HG02763 (cell line): Measurements from ENCODE around the gene SEMA4A.
"Not testable (repeated sequence)": the region's sequence is repeated elsewhere in the genome, so short reads cannot be mapped to it uniquely, and the experiment has no call there.

ENCODE experiments used
- ATAC-seq: cut with Tn5 transposase; IDR thresholded peaks from one replicate; pipeline ENCODE4 v1.9.1; 2021; ENCODE audit warnings: mild to moderate bottlenecking, moderate library complexity; ENCODE audit not compliant: unreplicated experiment

The SEMA4A gene

DNA sequence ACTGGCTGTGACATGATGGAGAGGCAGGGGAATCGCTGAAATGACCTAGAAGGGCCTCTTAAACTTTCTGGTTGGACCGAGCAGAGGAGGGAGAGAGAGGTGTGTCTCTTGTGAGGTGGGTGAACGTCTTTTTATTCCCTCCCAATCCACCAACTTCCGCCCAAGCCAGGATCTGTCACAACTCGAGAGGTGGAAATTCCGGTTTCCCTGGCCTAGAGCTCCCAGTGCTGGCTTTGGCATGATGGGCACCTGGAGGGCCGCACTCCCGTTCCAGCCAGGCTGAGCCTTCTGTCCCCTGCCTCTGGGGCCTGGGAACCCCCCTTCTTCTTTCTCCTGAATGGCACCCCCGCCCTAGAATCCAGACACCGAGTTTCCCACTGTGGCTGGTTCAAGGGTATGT is at the start of gene SEMA4A:
TSS of gene SEMA4A (plus strand) at position 224 of the 400 bp plus-strand sequence. CDS start 994 bp downstream, outside the sequence.
- ATAC-seq, result no peak

DNA sequence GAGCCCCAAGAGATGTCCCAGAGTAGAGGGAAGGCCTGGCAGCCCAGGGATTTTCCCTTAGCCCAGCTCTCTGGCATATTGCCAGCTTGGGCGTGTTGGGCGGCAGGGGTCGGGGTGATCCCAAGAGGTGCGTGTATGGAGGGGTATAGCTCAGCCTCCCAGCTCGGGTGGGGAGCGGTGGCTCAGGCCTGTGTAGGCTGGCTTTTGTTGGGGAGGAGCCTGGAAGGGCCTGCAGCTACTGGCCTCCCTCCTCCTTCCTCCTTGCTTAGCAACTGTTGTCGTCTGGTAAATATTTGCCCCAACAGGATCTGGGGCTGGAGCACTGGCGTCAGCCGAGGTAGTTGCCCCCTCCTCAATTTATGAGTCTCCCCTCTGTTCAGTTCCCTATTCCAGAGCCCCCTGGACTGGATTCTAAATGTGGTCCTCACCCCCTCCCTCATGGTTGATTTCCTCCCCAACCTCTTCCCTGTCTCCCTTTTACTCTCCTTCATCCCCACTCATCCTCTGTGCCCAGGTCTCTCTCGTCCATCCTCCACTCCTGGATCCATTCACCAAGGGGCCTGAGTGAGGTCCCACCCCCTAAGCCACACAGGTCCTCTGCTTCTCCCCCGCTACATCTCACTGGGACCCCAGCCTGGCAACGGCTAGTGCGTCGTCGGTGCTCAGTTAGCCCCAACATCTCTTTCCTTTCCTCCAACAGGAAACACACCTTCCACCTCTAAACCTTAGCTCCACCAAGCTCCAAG is 49.1 kb upstream of the SEMA4A start:
- ATAC-seq, result no peak

DNA sequence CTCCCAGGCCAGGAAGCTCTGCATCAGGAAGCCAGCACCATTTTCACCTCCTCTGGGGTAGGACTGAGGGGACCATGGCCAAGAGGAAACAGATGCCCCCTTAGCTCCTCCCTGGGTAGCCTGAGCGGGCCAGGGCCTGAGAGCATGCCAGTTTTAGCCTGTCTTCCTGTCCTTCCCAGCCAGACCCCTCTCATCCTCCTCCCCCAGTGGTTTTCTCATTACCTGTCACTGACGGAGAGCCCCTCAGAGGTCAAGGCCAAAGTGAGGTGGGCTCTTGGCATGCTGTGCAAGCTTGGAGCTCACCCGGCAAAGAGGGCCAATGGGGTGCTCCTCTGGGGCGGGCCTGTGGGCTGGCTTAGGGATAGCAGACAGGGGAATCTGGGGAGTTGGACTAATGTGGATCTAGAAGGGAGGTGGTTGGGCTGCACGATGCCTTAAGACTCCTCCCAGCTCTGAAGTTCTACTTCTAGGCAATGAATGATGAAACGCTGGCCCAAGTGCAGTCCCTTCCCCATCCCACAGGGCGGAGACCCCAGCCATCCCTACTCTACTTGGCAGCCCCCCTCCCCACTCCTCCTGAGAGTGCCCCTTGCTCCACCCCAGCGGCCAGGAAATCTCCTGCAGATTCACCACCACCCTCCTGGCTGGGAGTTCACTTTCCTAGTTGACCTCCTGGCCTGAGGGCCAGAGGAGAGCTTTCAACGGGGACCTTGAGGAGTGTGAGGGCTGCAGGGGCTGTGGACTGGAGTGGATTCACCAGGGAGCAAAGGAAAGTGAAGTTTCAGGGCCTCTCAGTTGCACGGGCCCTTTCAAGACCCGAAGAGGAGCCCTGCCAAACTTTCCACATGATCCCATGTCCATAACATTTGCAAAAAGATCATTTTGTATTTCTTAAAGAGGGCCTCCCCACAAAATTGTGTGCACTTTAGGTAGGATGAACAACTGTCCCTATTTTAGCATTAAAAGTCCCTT is 48.2 kb upstream of the SEMA4A start:
- no peak for ATAC-seq

DNA sequence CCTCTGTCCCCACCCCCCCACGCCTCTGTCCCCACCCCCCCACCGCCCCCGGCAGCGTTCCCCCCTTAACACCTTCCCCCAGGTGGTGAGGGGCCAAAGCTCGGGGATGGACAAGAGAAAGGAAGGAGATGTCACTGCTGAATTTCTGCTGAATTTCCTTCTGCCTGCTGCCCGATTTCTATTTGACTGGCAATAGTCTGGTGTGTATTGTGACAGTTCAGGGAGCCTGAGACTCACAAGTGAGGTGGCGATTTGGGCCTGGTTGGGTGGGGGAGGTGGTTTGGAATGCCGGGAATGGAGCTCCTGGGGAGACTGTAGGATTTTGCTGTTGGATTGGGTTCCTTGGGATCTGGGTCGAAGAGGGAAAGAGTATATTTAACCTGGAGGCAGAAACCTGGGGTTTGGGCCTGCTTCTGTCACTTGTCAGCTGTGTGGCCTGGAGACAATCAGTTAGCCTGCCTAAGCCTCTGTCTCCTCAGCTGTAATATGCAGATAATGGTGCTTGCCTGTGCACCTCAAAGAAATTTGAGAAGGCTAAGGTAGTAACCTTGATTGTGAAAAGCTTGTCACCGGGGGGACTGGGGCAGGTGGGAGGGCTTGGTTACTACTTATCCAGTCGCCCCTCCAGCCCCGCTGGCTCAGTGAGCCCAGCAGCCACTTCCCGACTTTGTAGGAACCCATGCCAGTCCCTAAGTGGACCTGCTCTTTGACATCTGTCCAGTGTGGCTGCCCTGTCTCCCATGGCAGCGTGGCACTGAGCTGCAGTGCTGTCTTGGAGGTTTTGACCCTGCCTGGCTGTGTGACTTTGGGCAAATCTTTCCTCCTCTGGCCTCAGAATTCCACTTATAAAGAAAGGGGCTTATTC is 46.5 kb upstream of the SEMA4A start:
- ATAC-seq, result no peak

DNA sequence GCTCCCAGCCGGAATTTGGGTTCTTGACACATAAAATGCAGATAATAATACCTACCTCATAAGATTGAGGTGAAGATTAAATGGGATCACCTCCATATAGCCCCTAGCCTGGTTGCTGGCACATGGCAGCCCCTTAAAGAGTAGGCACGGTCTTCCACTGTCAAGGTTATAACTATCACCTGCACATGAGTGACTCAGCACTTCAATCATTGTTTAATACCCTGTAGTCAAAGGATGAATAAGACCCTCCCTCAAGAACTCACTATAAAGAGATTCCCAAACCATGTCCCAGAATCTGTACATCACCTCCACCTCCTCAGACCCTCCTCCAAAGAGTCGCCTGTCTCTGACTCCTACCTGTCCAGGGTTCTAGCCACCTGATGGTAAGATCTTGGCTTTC is 45.3 kb upstream of the SEMA4A start:
- ATAC-seq, result no peak

DNA sequence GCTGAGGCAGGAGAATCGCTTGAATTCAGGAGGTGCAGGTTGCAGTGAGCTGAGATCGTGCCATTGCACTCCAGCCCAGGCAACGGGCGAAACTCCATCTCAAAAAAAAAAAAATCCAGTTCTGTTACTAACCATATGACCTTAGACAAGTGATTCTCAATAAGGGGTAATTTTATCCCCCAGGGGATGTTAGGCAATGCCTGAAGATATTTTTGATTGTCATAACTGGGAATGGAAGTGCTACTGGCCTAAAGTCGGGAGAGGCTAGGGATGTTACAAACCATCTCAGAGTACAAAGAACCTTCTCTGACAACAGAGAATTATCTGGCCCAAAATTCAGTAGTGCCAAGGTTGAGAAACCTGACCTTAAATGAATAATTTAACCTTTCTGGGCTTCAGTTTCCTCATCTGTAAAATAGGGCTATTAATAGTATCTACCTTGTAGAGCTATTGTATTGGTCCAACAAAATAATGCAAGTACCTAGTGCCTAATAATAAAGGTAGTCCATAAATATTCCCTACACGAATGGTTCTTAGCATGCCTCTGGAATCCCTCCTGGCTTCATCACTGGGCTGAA is 44.6 kb upstream of the SEMA4A start:
- ATAC-seq, result no peak

DNA sequence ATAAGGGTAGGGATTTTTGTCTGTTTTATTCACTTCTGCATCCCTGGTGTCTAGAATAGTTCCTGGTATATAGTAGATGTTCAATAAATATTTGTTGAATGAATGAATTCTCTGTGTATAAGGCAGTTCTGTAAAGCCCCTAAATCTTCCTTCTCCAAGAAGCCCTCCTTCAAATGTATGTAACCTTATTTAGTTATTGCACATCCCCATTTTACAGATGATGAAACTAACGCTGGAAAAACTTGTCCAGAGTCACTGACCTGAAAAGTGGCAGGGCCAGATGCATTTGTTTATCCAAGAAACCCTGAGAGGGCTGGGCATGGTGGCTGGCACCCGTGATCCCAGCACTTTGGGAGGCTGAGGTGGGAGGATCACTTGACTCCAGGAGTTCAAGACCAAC is 43.1 kb upstream of the SEMA4A start:
- ATAC-seq, result no peak

DNA sequence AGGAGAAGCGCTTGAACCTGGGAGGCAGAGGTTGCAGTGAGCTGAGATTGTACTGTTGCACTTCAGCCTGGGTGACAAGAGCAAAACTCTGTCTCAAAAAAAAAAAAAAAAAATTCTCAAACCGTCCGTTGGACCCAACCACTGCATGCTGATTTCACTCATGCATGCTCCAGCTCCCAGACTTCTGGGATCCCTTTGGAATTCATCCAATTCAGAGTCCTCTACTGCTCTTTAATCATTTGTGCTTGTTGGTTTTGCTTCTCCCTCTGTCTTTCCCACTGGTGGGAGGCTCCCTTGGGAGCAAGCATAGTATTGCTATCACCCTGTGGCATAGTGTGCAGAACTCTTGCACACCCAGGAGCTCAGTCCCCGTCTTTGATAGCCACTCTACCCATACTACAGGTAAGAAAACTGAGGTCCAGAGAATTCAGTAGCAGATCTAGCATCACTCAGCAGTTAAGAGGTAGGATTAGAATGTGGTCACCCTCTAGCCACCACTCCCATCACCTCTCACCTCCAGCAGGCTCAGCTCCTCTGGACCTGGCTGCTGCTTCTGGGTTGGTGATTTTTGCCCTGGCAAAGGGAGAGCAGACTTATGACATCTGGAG is 41.9 kb upstream of the SEMA4A start:
- no peak for ATAC-seq

DNA sequence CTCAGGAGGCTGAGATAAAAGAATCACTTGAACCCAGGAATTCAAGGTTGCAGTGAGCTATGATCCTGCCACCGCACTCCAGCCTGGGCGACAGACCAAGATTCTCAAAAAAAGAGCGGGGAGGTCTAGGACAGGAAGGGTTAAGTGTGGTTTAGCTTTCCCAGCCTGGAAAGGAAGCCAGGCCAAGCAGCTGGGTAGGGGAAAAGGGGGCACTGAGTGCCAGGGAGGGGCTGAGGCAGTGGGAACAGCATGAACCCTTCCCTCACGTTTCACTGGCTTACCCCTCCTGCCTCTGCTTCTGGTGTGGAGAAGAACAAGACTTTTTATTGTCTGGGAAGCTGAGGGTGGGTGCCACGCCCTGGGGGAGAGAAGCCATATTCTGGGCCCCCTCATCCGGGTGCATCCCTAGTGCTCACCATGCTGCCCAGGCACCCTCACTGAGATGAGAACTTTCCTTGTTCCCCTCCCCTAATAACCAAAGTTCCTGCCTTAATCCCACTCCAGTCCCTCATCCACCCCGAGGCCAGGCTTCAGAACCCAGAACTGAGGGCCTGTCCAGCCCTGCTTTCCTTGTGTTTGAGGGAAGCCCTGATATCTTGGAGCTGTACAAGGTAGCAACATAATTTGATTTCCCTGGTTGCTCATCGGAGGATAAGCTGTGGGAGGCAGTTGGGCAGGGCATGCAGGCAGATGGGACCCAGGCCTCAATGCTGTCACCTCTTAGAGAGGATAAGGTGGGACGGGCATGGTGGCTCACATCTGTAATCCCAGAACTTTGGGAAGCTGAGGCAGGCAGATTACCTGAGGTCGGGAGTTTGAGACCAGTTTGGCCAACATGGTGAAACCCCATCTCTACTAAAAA is 40.9 kb upstream of the SEMA4A start:
- no peak for ATAC-seq

DNA sequence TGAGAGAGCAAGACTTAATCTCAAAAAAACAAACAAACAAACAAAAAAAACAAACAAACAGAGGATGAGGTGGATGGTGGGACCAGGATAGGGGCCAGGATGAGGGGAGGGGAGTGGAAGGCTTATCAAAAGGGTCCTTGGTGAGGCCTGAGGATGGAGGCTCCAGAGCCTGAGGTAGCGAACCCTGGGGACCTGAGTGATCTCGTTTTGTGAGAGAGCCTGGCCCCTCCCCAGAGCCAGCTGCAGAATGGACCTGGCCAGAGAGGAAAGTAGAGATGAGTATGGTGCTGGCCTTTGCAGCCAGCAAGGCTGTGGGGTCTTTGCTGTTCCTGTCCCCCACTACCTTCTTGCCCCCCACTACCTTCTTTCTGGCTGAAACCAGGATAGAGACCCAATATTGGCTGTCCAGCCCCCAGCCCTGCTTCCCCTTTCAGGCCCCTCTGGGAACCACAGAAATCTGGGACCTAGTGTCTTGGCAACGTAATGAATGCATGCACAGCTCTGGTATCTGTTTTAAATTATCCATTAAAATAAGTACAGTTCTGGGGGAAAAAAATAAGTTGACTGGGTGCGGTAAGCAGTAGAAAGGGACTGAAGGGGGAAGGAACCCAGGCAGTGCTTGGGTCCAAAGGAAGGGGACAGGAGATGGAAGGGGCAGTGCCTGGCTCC is 40.0 kb upstream of the SEMA4A start:
- no peak for ATAC-seq

DNA sequence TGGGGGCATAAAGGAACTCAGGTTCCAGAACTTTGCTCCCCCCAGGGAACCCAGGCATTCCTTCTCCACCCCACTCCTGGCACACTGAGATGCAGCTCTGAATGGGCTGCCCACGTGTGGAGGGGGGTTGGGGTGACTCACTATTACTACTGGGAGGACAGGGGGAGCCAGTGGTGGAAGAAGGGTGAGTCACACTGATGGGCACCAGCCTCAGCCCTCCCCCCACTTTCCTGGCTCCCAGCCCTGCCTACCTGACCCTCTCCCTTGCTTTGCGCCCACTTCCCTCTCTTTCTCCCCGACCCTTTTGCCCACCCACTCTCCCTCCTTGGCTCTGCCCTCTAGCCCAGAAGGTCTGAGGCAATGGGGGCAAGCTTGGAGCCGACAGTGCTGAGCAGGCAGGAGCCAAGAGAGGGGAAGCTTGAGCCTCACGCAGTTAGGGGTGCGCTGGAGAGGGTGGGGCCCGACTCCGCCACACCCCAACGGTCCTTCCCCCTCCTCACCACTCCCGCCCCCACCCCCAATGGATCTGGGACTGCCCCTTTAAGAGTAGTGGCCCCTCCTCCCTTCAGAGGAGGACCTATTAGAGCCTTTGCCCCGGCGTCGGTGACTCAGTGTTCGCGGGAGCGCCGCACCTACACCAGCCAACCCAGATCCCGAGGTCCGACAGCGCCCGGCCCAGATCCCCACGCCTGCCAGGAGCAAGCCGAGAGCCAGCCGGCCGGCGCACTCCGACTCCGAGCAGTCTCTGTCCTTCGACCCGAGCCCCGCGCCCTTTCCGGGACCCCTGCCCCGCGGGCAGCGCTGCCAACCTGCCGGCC is 39.1 kb upstream of the SEMA4A start, which contains the start of gene LMNA:
TSS of gene LMNA (plus strand) at position 611 of the 818 bp plus-strand sequence. CDS start 208 bp downstream, outside the sequence.
- ATAC-seq, result no peak

DNA sequence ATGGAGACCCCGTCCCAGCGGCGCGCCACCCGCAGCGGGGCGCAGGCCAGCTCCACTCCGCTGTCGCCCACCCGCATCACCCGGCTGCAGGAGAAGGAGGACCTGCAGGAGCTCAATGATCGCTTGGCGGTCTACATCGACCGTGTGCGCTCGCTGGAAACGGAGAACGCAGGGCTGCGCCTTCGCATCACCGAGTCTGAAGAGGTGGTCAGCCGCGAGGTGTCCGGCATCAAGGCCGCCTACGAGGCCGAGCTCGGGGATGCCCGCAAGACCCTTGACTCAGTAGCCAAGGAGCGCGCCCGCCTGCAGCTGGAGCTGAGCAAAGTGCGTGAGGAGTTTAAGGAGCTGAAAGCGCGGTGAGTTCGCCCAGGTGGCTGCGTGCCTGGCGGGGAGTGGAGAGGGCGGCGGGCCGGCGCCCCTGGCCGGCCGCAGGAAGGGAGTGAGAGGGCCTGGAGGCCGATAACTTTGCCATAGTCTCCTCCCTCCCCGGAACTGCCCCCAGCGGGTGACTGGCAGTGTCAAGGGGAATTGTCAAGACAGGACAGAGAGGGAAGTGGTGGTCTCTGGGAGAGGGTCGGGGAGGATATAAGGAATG is 38.4 kb upstream of the SEMA4A start:
- ATAC-seq, result no peak

DNA sequence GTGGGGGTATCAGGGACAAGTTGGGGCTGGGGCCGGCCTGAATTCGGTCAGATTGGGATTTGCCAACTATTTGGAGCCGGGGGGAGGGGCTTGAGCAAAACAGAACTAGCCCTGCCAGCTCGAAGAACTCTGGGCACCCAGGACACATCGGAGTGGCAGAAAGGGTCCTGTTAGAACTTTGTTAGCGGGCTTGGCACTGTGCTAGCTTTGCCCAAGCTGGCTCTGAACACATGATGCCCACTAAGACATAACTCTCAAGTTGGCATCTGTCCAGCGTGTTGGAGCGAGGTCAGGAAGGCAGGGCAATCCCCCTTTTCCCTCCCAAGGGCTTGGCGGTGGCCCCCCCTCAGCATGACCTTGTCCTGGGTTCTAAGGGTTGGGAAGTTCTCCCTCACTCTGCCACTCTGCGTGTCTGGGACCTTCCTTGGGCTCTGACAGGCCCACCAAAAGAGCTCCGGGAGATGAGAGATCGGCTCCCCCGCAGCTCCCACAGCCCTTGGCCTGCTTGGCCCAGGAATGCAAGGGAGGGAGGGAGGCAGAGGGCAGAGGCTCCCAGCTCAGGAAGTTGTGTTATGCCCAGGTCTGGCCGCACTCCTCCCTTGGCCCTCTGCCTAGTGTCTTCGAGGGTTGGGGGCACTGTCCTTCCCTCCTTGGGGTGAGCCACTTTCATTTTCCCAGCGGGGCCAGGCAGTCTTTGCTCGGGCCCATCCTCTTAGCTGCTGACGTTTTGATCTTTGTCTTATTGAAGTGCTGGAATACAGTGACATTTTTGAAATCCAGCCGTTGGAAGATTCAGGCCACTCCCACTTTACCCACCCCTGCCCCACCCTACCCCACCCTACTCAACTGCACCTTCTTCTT is 37.6 kb upstream of the SEMA4A start:
- ATAC-seq, result no peak

DNA sequence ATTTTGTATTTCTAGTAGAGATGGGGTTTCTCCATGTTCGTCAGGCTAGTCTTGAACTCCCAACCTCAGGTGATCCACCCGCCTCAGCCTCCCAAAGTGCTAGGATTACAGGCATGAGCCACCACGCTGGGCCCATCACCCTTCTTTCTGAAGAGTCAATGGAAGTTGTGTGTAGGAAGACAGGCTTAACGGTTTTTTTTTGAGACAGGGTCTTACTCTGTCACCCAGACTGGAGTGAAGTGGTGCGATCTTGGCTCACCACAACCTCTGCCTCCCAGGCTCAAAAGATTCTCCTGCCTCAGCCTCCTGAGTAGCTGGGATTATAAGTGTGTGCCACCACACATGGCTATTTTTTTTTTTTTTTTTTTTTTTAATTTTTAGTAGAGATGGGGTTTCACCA is 36.7 kb upstream of the SEMA4A start:
- ATAC-seq, result not testable (repeated sequence)

DNA sequence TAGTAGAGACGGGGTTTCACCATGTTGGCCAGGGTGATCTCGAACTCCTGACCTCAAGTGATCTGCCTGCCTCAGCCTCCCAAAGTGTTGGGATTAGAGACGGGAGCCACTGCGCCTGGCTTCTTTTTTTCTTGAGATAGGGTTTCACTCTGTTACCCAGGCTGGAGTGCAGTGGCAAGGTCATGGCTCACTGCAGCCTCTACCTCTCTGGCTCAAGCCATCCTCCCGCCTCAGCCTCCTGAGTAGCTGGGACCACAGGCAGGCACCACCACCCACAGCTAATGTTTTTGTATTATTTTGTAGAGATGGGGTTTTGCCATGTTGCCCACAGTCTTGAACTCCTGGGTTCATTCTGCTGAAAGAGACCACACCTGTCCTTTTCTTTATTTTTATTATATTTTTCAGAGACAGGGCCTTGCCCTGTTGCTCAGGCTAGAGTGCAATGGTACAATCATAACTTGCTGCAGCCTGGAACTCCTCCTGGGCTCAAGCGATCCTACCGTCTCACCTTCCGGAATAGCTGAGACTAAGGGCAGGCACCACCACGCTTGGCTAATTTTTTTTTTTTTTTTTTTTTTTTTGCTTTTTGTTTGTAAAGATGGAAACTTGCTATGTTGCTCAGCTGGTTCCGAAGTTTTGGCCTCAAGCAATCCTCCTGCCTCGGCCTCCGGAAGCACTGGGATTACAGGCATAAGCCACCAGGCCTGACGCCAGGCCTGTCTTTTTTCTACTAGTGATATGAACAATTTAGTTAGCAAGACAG is 35.8 kb upstream of the SEMA4A start:
- ATAC-seq, result no peak
